Measurements from ENCODE around the gene HTT. TPM values are rescaled to one million over a fixed set of nuclear protein-coding genes. Genes with fewer than 3 reads are reported as not detected.

Gene HTT
- total and polyA plus RNA-seq, 12 donors, result 16.1 to 77.1 (median 47.1) TPM

GRCh38 chr4:3030566-3031356, 43.7 kb upstream of the HTT start:
- 85 to 89% (median 87%) methylated on average over 18 of the region's 18 CpGs for WGBS, 4 donors
- H3K27ac ChIP-seq, result no peak overlapping the region
- intact Hi-C loops (cut with DNase I), result loop anchor here (5.0 to 10.0 kb wide), 2 partner anchors 263 to 266 kb away; no protein-coding TSS in a partner anchor
- no peaks in the 10 kb centered on the region for H3K36me3 ChIP-seq (replicated peaks in 1 of 2)
- no peak for DNase-seq
- H3K4me1 ChIP-seq (replicated peaks in 1 of 2), result no peaks in the 10 kb centered on the region
- no peaks in the 10 kb centered on the region for H3K9me3 ChIP-seq (replicated peaks in 1 of 3)
- TF ChIP-seq POLR2A (IDR thresholded peaks at IDR 0.05) (no peak), CTCF (IDR thresholded peaks at IDR 0.05) (no peak)
- H3K27me3 ChIP-seq, result no peaks in the 10 kb centered on the region
- H3K4me3 ChIP-seq, result no peak overlapping the region

GRCh38 chr4:3031357-3032082, 43.0 kb upstream of the HTT start:
- peak in 3 of 7 donors; percentile 25 to 48 (median 43) for DNase-seq
- Histone ChIP-seq H3K27me3 (no peaks in the 10 kb centered on the region), H3K9me3 (replicated peaks in 1 of 3) (no peaks in the 10 kb centered on the region), H3K36me3 (replicated peaks in 1 of 2) (no peaks in the 10 kb centered on the region), H3K4me3 (no peak overlapping the region), H3K4me1 (replicated peaks in 1 of 2) (no peaks in the 10 kb centered on the region), H3K27ac (no peak overlapping the region)
- no peak for TF ChIP-seq CTCF (IDR thresholded peaks at IDR 0.05)
- intact Hi-C loops (cut with DNase I), result loop anchor here (5.0 to 10.0 kb wide), 2 partner anchors 264 to 267 kb away; no protein-coding TSS in a partner anchor
- 70 to 76% (median 71%) methylated on average over 10 to 12 of the region's 12 CpGs for WGBS, 4 donors

- no peaks in the 10 kb centered on the region for H3K36me3 ChIP-seq (replicated peaks in 1 of 2)
- H3K27me3 ChIP-seq, result no peaks in the 10 kb centered on the region
- 91 to 98% (median 92%) methylated on average over 8 of the region's 8 CpGs for WGBS, 4 donors
- no peak overlapping the region for H3K27ac ChIP-seq
- H3K4me1 ChIP-seq (replicated peaks in 1 of 2), result peaks cover 0 to 9% of the 10 kb centered on the region in 2 donors
- no peaks in the 10 kb centered on the region for H3K9me3 ChIP-seq (replicated peaks in 1 of 3)
- DNase-seq, result no peak
- intact Hi-C loops (cut with DNase I), result loop anchor here (5.0 to 10.0 kb wide), 2 partner anchors 267 to 269 kb away; no protein-coding TSS in a partner anchor
- no peak for TF ChIP-seq CTCF (IDR thresholded peaks at IDR 0.05)
- no peak for TF ChIP-seq POLR2A (IDR thresholded peaks at IDR 0.05)
- H3K4me3 ChIP-seq, result no peak overlapping the region
These were observed 40.2 kb upstream of the HTT start for GRCh38 chr4:3034231-3034630.

GRCh38 chr4:3035249-3035648, 39.2 kb upstream of the HTT start:
- Histone ChIP-seq H3K4me3 (no peak overlapping the region), H3K9me3 (replicated peaks in 1 of 3) (no peaks in the 10 kb centered on the region), H3K27me3 (no peaks in the 10 kb centered on the region), H3K4me1 (replicated peaks in 1 of 2) (peaks cover 0 to 9% of the 10 kb centered on the region in 2 donors), H3K27ac (no peak overlapping the region), H3K36me3 (replicated peaks in 1 of 2) (no peaks in the 10 kb centered on the region)
- TF ChIP-seq POLR2A (IDR thresholded peaks at IDR 0.05), result no peak
- TF ChIP-seq CTCF (IDR thresholded peaks at IDR 0.05), result no peak
- intact Hi-C loops (cut with DNase I), result loop anchor here (5.0 to 10.0 kb wide), 2 partner anchors 58 to 270 kb away; no protein-coding TSS in a partner anchor
- DNase-seq, result no peak
- 80 to 86% (median 85%) methylated on average over 8 of the region's 8 CpGs for WGBS, 4 donors

All from adrenal gland (tissue), 12 donors.